B cell (primary cell): ENCODE data around the gene PLEKHG4B. TPM values are rescaled to one million over a fixed set of nuclear protein-coding genes. Genes with fewer than 3 reads are reported as not detected.

Experiments used
- ATAC-seq: fragments of 200-7000 bp; cut with Tn5 transposase; one replicate; pipeline ENCODE4 v1.10.0; 2021; ENCODE audit warnings: low read depth, mild to moderate bottlenecking, moderate number of reproducible peaks, moderate library complexity
- CTCF ChIA-PET: fragments of 350-600 bp; sonication (Branson Sonifier 250); formaldehyde crosslinking; loops from one replicate; lab custom pipeline; 2021; ENCODE audit warnings: antibody characterized with exemption, inconsistent platforms; lab: Charles Lee
- POLR2A ChIA-PET: fragments of 350-600 bp; sonication (Branson Sonifier 250); formaldehyde crosslinking; loops from one replicate; lab custom pipeline; 2021; ENCODE audit warnings: antibody characterized with exemption; lab: Charles Lee
- DNase-seq: peaks from one replicate; pipeline ENCODE4 v3.0.0; 2013
- H2AFZ ChIP-seq: 2 replicates; pipeline ENCODE4 v1.6.1; 2012; ENCODE audit warnings: mild to moderate bottlenecking, low read depth, low read length; ENCODE audit not compliant: insufficient read depth, poor library complexity, severe bottlenecking
- H3K27ac ChIP-seq, 2 donors: 1 replicate in 1 of 2; 2 replicates in 1 of 2; pipeline ENCODE4 v1.5.1; 2012 to 2013; ENCODE audit warnings: low read length in 2 of 2, mild to moderate bottlenecking in 2 of 2, moderate library complexity in 1 of 2
- H3K27me3 ChIP-seq, 4 experiments: fragments of 200-600 bp in 1 of 4; sonication (generic) in 1 of 4; replicated peaks in 1 of 4; 1 replicate in 2 of 4; 2 replicates in 2 of 4; pipeline versions ENCODE4 v1.6.1 to v1.7.0; 2013 to 2016; ENCODE audit warnings: low read length in 3 of 4, mild to moderate bottlenecking in 2 of 4, mixed read lengths in 1 of 4, moderate library complexity in 1 of 4; ENCODE audit not compliant: insufficient read depth in 4 of 4, control insufficient read depth in 3 of 4; ENCODE audit errors: control extremely low read depth in 1 of 4
- H3K36me3 ChIP-seq, 2 experiments: replicated peaks in 1 of 2; 1 replicate in 1 of 2; 2 replicates in 1 of 2; pipeline versions ENCODE4 v1.6.1 to v1.7.1; 2013; ENCODE audit warnings: low read length in 1 of 2; ENCODE audit not compliant: insufficient read depth in 2 of 2, control insufficient read depth in 1 of 2; ENCODE audit errors: control extremely low read depth in 1 of 2, extremely low read depth in 1 of 2
- H3K4me1 ChIP-seq, 2 donors: fragments of 200-600 bp in 1 of 2; sonication (generic) in 1 of 2; 1 replicate in 1 of 2; 2 replicates in 1 of 2; pipeline versions ENCODE4 v1.5.1 to v1.6.1; 2013 to 2017; ENCODE audit warnings: low read length in 2 of 2; ENCODE audit not compliant: control insufficient read depth in 2 of 2, insufficient read depth in 2 of 2
- H3K4me2 ChIP-seq: replicated peaks from 2 replicates; pipeline ENCODE3; 2012; ENCODE audit warnings: mild to moderate bottlenecking, low read depth, low read length; ENCODE audit not compliant: poor library complexity, severe bottlenecking
- H3K4me3 ChIP-seq, 5 experiments: fragments of 200-600 bp in 1 of 5; sonication (generic) in 1 of 5; 1 replicate in 3 of 5; 2 replicates in 2 of 5; pipeline versions ENCODE4 v1.5.1 to v1.7.0; 2011 to 2016; ENCODE audit warnings: low read length in 4 of 5, mild to moderate bottlenecking in 4 of 5, low read depth in 2 of 5, control low read depth in 1 of 5, moderate library complexity in 1 of 5; ENCODE audit not compliant: insufficient read depth in 1 of 5; ENCODE audit errors: control extremely low read depth in 1 of 5, extremely low read depth in 1 of 5
- H3K79me2 ChIP-seq: fragments of 200-600 bp; sonication (generic); one replicate; pipeline ENCODE4 v1.6.0; 2016; ENCODE audit warnings: low read length; ENCODE audit not compliant: control insufficient read depth, insufficient read depth
- H3K9ac ChIP-seq: fragments of 200-600 bp; sonication (generic); 2 replicates; pipeline ENCODE4 v1.6.1; 2017; ENCODE audit warnings: mild to moderate bottlenecking, low read length, moderate library complexity
- H3K9me3 ChIP-seq, 3 donors: one replicate each; pipeline versions ENCODE4 v1.6.1 to v1.7.1; 2013; ENCODE audit warnings: low read length in 2 of 3; ENCODE audit not compliant: control insufficient read depth in 2 of 3, insufficient read depth in 1 of 3; ENCODE audit errors: control extremely low read depth in 1 of 3
- H4K20me1 ChIP-seq: 2 replicates; pipeline ENCODE4 v1.6.0; 2012; ENCODE audit warnings: mild to moderate bottlenecking, low read length; ENCODE audit not compliant: insufficient read depth, control insufficient read depth, poor library complexity, severe bottlenecking
- H3K27ac Mint-ChIP-seq: one replicate; pipeline ENCODE4 v1.8.0; 2021; ENCODE audit warnings: mixed read lengths
- H3K27me3 Mint-ChIP-seq: one replicate; pipeline ENCODE4 v1.8.0; 2021; ENCODE audit warnings: mixed read lengths
- H3K4me1 Mint-ChIP-seq: one replicate; pipeline ENCODE4 v1.8.0; 2021; ENCODE audit warnings: mixed read lengths
- H3K4me3 Mint-ChIP-seq: one replicate; pipeline ENCODE4 v1.8.0; 2021; ENCODE audit warnings: mixed read lengths
- H3K9me3 Mint-ChIP-seq: one replicate; pipeline ENCODE4 v1.8.0; 2022; ENCODE audit warnings: mixed read lengths; ENCODE audit not compliant: insufficient read depth
- CTCF ChIP-seq: fragments of 200-600 bp; IDR thresholded peaks from one replicate; pipeline ENCODE4 v1.8.0; 2022; ENCODE audit warnings: antibody characterized with exemption, mild to moderate bottlenecking
- EZH2 ChIP-seq: IDR thresholded peaks from 2 replicates; pipeline ENCODE4 v1.6.1; 2012; ENCODE audit warnings: borderline replicate concordance, low read depth, mild to moderate bottlenecking, moderate library complexity, low read length; ENCODE audit not compliant: insufficient read depth, poor library complexity, severe bottlenecking
- WGBS: methylation state at CpG from one replicate; pipeline ENCODE4 v1.1.5; 2013; ENCODE audit warnings: missing lambda C conversion rate; ENCODE audit not compliant: insufficient coverage; 5-methylcytosine and 5-hydroxymethylcytosine counted together
- intact Hi-C: fragments of 100-400 bp; cut with micrococcal nuclease; formaldehyde crosslinking; loops from one replicate; pipeline ENCODE4 v1.10.0; 2022
- polyA plus RNA-seq: library from polyadenylated mRNA; depleted of rRNA; stranded (reverse); fragments of >200 nt; gene quantifications from 2 replicates; pipeline ENCODE4 v1.2.3, GENCODE V29; 2012
- total RNA-seq, 2 donors: library from RNA; stranded (reverse); fragments of 120-200 nt in 1 of 2; gene quantifications; 1 replicate in 1 of 2; 2 replicates in 1 of 2; pipeline versions ENCODE4 v1.2.3 to v1.2.4, GENCODE V29; 2013 to 2022

Gene PLEKHG4B
- total and polyA plus RNA-seq, 2 donors (not counting 1 experiment from before 2014, with no cell fraction given), result not detected

DNA sequence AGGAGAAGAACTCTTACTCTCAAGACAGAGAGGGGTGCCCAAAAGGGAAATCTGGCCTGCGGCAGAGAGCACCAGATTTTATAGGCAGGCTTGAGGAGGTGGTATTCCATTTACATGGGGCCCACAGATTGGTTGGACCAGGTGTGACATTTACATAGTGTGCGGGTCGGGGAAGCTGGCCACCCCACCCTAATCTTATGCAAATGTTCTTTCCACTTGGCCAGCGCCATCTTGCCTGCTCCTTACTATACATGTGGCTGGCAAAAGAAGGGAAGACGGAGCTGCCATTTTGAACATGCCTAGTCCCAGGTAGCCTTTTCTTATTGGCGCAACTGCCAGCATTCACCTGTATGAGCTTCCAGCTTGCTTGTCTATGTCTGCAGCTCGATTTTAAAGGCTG is 34.8 kb downstream of the PLEKHG4B start:
- Mint-ChIP-seq H3K4me1 (no peaks in the 10 kb centered on the region), H3K27ac (no peak overlapping the region), H3K27me3 (peaks cover 5% of the 10 kb centered on the region), H3K4me3 (no peak overlapping the region), H3K9me3 (peaks cover 8% of the 10 kb centered on the region)
- Histone ChIP-seq H3K4me2 (no peak overlapping the region), H3K9me3 (peaks cover 0 to 9% (median 0%) of the 10 kb centered on the region in 3 donors), H3K4me1 (no peaks in the 10 kb centered on the region), H3K36me3 (no peaks in the 10 kb centered on the region), H3K27ac (no peak overlapping the region), H4K20me1 (no peaks in the 10 kb centered on the region), H2AFZ (no peak overlapping the region), H3K9ac (no peak overlapping the region), H3K4me3 (no peak overlapping the region), H3K27me3 (peaks cover 0 to 4% (median 1%) of the 10 kb centered on the region in 4 experiments), H3K79me2 (no peaks in the 10 kb centered on the region)
- ATAC-seq, result no peak
- DNase-seq, result no peak
- TF ChIP-seq CTCF, result no peak
- CTCF ChIA-PET, result no interaction called here
- WGBS, result 90% methylated on average over 4 of the region's 7 CpGs
- POLR2A ChIA-PET, result no interaction called here
- intact Hi-C loops, result no loop called here

DNA sequence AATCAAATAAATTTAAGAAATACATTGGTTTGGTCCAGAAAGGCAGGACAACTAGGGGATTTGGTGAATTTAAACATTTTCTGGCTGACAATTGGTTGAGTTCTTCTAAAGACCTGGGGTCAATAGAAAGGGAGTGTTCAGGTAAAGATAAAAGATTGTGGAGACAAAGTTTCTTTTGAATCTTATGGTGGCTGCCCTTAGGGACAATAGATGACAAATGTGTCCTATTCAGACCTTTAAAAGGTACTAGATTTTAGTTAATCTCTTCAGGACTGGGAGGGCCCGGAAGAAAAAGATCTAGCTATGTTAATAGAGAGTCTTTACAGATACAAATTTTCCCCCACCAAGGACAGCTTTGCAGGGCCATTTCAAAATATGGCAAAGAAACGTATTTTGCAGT is 35.9 kb downstream of the PLEKHG4B start:
- POLR2A ChIA-PET, result no interaction called here

More for the DNA sequence above, 35.9 kb downstream of the PLEKHG4B start:
- Mint-ChIP-seq H3K9me3 (peaks cover 8% of the 10 kb centered on the region), H3K4me3 (no peak overlapping the region), H3K4me1 (no peaks in the 10 kb centered on the region), H3K27ac (no peak overlapping the region), H3K27me3 (peaks cover 11% of the 10 kb centered on the region)
- no peak overlapping the region for H3K9ac ChIP-seq
- CTCF ChIA-PET, result no interaction called here
- peaks cover 0 to 9% (median 0%) of the 10 kb centered on the region in 3 donors for H3K9me3 ChIP-seq
- intact Hi-C loops, result no loop called here
- no peak overlapping the region for H3K27ac ChIP-seq
- no peaks in the 10 kb centered on the region for H3K36me3 ChIP-seq
- no peak for DNase-seq
- H3K4me2 ChIP-seq, result no peak overlapping the region
- TF ChIP-seq EZH2 (no peak), CTCF (no peak)
- H2AFZ ChIP-seq, result no peak overlapping the region
- H3K27me3 ChIP-seq, result peaks cover 0 to 4% (median 1%) of the 10 kb centered on the region in 4 experiments
- no peak for ATAC-seq
- no peaks in the 10 kb centered on the region for H3K4me1 ChIP-seq
- H3K79me2 ChIP-seq, result no peaks in the 10 kb centered on the region
- 100% methylated on average over 1 of the region's 2 CpGs for WGBS
- no peak overlapping the region for H3K4me3 ChIP-seq
- H4K20me1 ChIP-seq, result no peaks in the 10 kb centered on the region
